Activated T-helper 1 cell treated with anti-CD3 and anti-CD28 coated beads, Interleukin-12 subunit alpha, Interleukin-12 subunit beta, Interleukin-2, Interleukin-4 antibody, amounts not matched to agents 30 ng/mL and 10 ng/mL and 1 ng/mL, durations not matched to agents 14 hours and 24 hours and 36 hours (primary cell): Measurements from ENCODE around the gene ADAMTS2. TPM values are rescaled to one million over a fixed set of nuclear protein-coding genes. Genes with fewer than 3 reads are reported as not detected.

ENCODE experiments used
- total RNA-seq: library from RNA; stranded (reverse); gene quantifications from 2 replicates; pipeline ENCODE4 v1.2.3, GENCODE V29; 2022

The ADAMTS2 gene
- total RNA-seq, 1 donor from 2014 or later, result not detected

Other genes starting within 250 kb of the ADAMTS2 start
- 37.0 and 38.3 TPM in 2 replicates for gene RUFY1, start 205.1 kb upstream of the ADAMTS2 start, total RNA-seq